Jurkat, Clone E6-1 (cell line): ENCODE measurements around the gene CFD. TPM values are rescaled to one million over a fixed set of nuclear protein-coding genes. Genes with fewer than 3 reads are reported as not detected.
"Not testable (repeated sequence)": the region's sequence is repeated elsewhere in the genome, so short reads cannot be mapped to it uniquely, and the experiment has no call there.

Source experiments
- DNase-seq: peaks from one replicate; pipeline ENCODE4 v3.0.0-alpha.2; 2011; ENCODE audit warnings: low read depth, low spot score
- H3K4me3 ChIP-seq: 2 replicates; pipeline ENCODE4 v1.5.1; 2011; ENCODE audit warnings: mild to moderate bottlenecking, low read length, control low read depth, moderate library complexity
- polyA plus RNA-seq: library from polyadenylated mRNA; unstranded; fragments of >200 nt; gene quantifications from one replicate; pipeline ENCODE4 v1.2.1, GENCODE V29; 2012; ENCODE audit warnings: missing spikeins; ENCODE audit not compliant: insufficient read length, insufficient read depth

CFD gene
- 19.8 TPM for polyA plus RNA-seq

- peak within 1 kb of the TSS; percentile 56 for H3K4me3 ChIP-seq
- DNase-seq, result no peak
Observed at GRCh38 chr19:858868-859843, at the start of gene CFD. TSS of gene CFD (plus strand) at chr19:859664. CDS start at chr19:859690, 26 bp downstream.

- H3K4me3 ChIP-seq, result no peak overlapping the region
- no peak for DNase-seq
Observed at GRCh38 chr19:810077-810855, 49.2 kb upstream of the CFD start.

GRCh38 chr19:810883-811489 is 48.5 kb upstream of the CFD start:
- DNase-seq, result no peak
- no peak overlapping the region for H3K4me3 ChIP-seq

- no peak overlapping the region for H3K4me3 ChIP-seq
- DNase-seq, result no peak
Observed at GRCh38 chr19:811506-812048, 47.9 kb upstream of the CFD start.

GRCh38 chr19:812049-812746 is 47.3 kb upstream of the CFD start:
- DNase-seq, result no peak
- no peak overlapping the region for H3K4me3 ChIP-seq

GRCh38 chr19:812747-813218 is 46.7 kb upstream of the CFD start:
- no peak overlapping the region for H3K4me3 ChIP-seq
- DNase-seq, result no peak

- H3K4me3 ChIP-seq, result no peak overlapping the region
- DNase-seq, result no peak
Observed at GRCh38 chr19:813219-814151, 46.0 kb upstream of the CFD start.

GRCh38 chr19:814152-815078 is 45.0 kb upstream of the CFD start:
- H3K4me3 ChIP-seq, result no peak overlapping the region
- no peak for DNase-seq

- DNase-seq, result no peak
- no peak overlapping the region for H3K4me3 ChIP-seq
Observed at GRCh38 chr19:815079-815774, 44.2 kb upstream of the CFD start.

GRCh38 chr19:815775-816499 is 43.5 kb upstream of the CFD start:
- no peak overlapping the region for H3K4me3 ChIP-seq
- DNase-seq, result no peak

- no peak for DNase-seq
- H3K4me3 ChIP-seq, result no peak overlapping the region
Observed at GRCh38 chr19:816500-816857, 43.0 kb upstream of the CFD start.

- not testable (repeated sequence) for H3K4me3 ChIP-seq, DNase-seq
Observed at GRCh38 chr19:820212-820611, 39.3 kb upstream of the CFD start.

GRCh38 chr19:821231-821824 is 38.1 kb upstream of the CFD start:
- no peak for DNase-seq
- H3K4me3 ChIP-seq, result no peak overlapping the region

GRCh38 chr19:821825-822503 is 37.5 kb upstream of the CFD start, which contains the start of gene PLPPR3:
TSS of gene PLPPR3 (minus strand) at chr19:821955. CDS start at chr19:821559, 396 bp downstream.
- H3K4me3 ChIP-seq, result no peak within 1 kb of the TSS
- no peak for DNase-seq
